ENCODE measurements around the gene LGI2. TPM values are rescaled to one million over a fixed set of nuclear protein-coding genes. Genes with fewer than 3 reads are reported as not detected.

The LGI2 gene
- total RNA-seq, 1 experiment from 2014 or later, result 0.43 TPM

GRCh38 chr4:25069014-25069413 lies 38.3 kb upstream of the LGI2 start:
- no peak for DNase-seq (ENCODE audit: low spot score)
- H3K36me3 ChIP-seq (ENCODE audit: insufficient read depth, low read length, poor library complexity, severe bottlenecking), result no peaks in the 10 kb centered on the region
- no peaks in the 10 kb centered on the region for H3K9me3 ChIP-seq (ENCODE audit: low read depth, low read length, poor library complexity, severe bottlenecking)
- H3K4me1 ChIP-seq (ENCODE audit: insufficient read depth, low read length, poor library complexity, severe bottlenecking), result no peaks in the 10 kb centered on the region
- no TSS peak for BruUV-seq (replicated peaks)
- TF ChIP-seq CTCF (conservative IDR thresholded peaks at IDR 0.05; ENCODE audit: low read depth, low read length) (no peak), EZH2 (IDR thresholded peaks at IDR 0.05; ENCODE audit: borderline replicate concordance, low read depth, low read length, poor library complexity, severe bottlenecking) (no peak)
- intact Hi-C loops (cut with micrococcal nuclease; ENCODE audit: unreplicated experiment), result no loop called here
- CTCF ChIA-PET, result no interaction called here
- no peak overlapping the region for H3K27ac ChIP-seq (ENCODE audit: low read depth, low read length, poor library complexity, severe bottlenecking)
- POLR2A ChIA-PET (ENCODE audit: low non-redundant PET), result no interaction called here
- H3K27me3 ChIP-seq (replicated peaks; ENCODE audit: insufficient read depth, low read depth, low read length, poor library complexity), result no peaks in the 10 kb centered on the region
- H3K4me3 ChIP-seq (ENCODE audit: low read depth, low read length, poor library complexity, severe bottlenecking), result no peak overlapping the region

GRCh38 chr4:25068386-25068785 lies 37.6 kb upstream of the LGI2 start:
- TF ChIP-seq EZH2 (IDR thresholded peaks at IDR 0.05; ENCODE audit: borderline replicate concordance, low read depth, low read length, poor library complexity, severe bottlenecking), result no peak
- no peak for TF ChIP-seq CTCF (conservative IDR thresholded peaks at IDR 0.05; ENCODE audit: low read depth, low read length)
- intact Hi-C loops (cut with micrococcal nuclease; ENCODE audit: unreplicated experiment), result no loop called here
- POLR2A ChIA-PET (ENCODE audit: low non-redundant PET), result no interaction called here
- DNase-seq (ENCODE audit: low spot score), result no peak
- no peaks in the 10 kb centered on the region for H3K27me3 ChIP-seq (replicated peaks; ENCODE audit: insufficient read depth, low read depth, low read length, poor library complexity)
- no peaks in the 10 kb centered on the region for H3K36me3 ChIP-seq (ENCODE audit: insufficient read depth, low read length, poor library complexity, severe bottlenecking)
- no peaks in the 10 kb centered on the region for H3K9me3 ChIP-seq (ENCODE audit: low read depth, low read length, poor library complexity, severe bottlenecking)
- no peak overlapping the region for H3K27ac ChIP-seq (ENCODE audit: low read depth, low read length, poor library complexity, severe bottlenecking)
- no peaks in the 10 kb centered on the region for H3K4me1 ChIP-seq (ENCODE audit: insufficient read depth, low read length, poor library complexity, severe bottlenecking)
- no TSS peak for BruUV-seq (replicated peaks)
- CTCF ChIA-PET, result no interaction called here
- H3K4me3 ChIP-seq (ENCODE audit: low read depth, low read length, poor library complexity, severe bottlenecking), result no peak overlapping the region

GRCh38 chr4:25065932-25066590 lies 35.3 kb upstream of the LGI2 start:
- intact Hi-C loops (cut with micrococcal nuclease; ENCODE audit: unreplicated experiment), result no loop called here
- TF ChIP-seq CTCF (conservative IDR thresholded peaks at IDR 0.05; ENCODE audit: low read depth, low read length) (no peak), EZH2 (IDR thresholded peaks at IDR 0.05; ENCODE audit: borderline replicate concordance, low read depth, low read length, poor library complexity, severe bottlenecking) (no peak)
- H3K4me1 ChIP-seq (ENCODE audit: insufficient read depth, low read length, poor library complexity, severe bottlenecking), result no peaks in the 10 kb centered on the region
- H3K9me3 ChIP-seq (ENCODE audit: low read depth, low read length, poor library complexity, severe bottlenecking), result no peaks in the 10 kb centered on the region
- H3K27me3 ChIP-seq (replicated peaks; ENCODE audit: insufficient read depth, low read depth, low read length, poor library complexity), result no peaks in the 10 kb centered on the region
- DNase-seq (ENCODE audit: low spot score), result no peak
- no TSS peak for BruUV-seq (replicated peaks)
- no peaks in the 10 kb centered on the region for H3K36me3 ChIP-seq (ENCODE audit: insufficient read depth, low read length, poor library complexity, severe bottlenecking)
- H3K27ac ChIP-seq (ENCODE audit: low read depth, low read length, poor library complexity, severe bottlenecking), result no peak overlapping the region
- CTCF ChIA-PET, result no interaction called here
- no peak overlapping the region for H3K4me3 ChIP-seq (ENCODE audit: low read depth, low read length, poor library complexity, severe bottlenecking)
- POLR2A ChIA-PET (ENCODE audit: low non-redundant PET), result no interaction called here

All from A673 (cell line).